Ovary (tissue), 9 donors: Measurements from ENCODE around the gene EIF3A. TPM values are rescaled to one million over a fixed set of nuclear protein-coding genes. Genes with fewer than 3 reads are reported as not detected.

Source experiments
- DNase-seq, 5 donors: peaks; one replicate each; pipeline ENCODE4 v3.0.0-alpha.2; 2019 to 2020
- H3K27ac ChIP-seq, 2 donors: fragments of 200-600 bp; one replicate each; pipeline versions ENCODE4 v1.5.1 to v1.8.0; 2019 to 2022
- H3K27me3 ChIP-seq: fragments of 200-600 bp; one replicate; pipeline ENCODE4 v1.8.0; 2022
- H3K36me3 ChIP-seq: fragments of 200-600 bp; sonication (generic); one replicate; pipeline ENCODE4 v1.5.1; 2019
- H3K4me1 ChIP-seq: one replicate; pipeline ENCODE4 v1.8.1; 2013; ENCODE audit warnings: mild to moderate bottlenecking, moderate library complexity; ENCODE audit not compliant: insufficient read depth
- H3K4me3 ChIP-seq: fragments of 200-600 bp; sonication (generic); one replicate; pipeline ENCODE4 v1.5.1; 2017
- H3K9me3 ChIP-seq, 2 donors: fragments of 200-600 bp in 1 of 2; sonication (generic) in 1 of 2; one replicate each; pipeline versions ENCODE4 v1.5.1 to v1.8.1; 2013 to 2019; ENCODE audit warnings: mild to moderate bottlenecking in 1 of 2, moderate library complexity in 1 of 2
- EP300 ChIP-seq: sonication (generic); formaldehyde crosslinking; IDR thresholded peaks from one replicate; pipeline ENCODE4 v1.6.1; 2017; ENCODE audit warnings: antibody characterized with exemption
- POLR2A ChIP-seq: fragments of 450-650 bp; IDR thresholded peaks from one replicate; pipeline ENCODE4 v1.6.1; 2017; ENCODE audit warnings: antibody characterized with exemption, mild to moderate bottlenecking, moderate library complexity
- WGBS, 3 donors: extraction: QIAGEN DNeasy Blood & Tissue Kit in 1 of 3; methylation state at CpG; one replicate each; pipeline versions ENCODE4 v1.1.5 to v1.1.7; 2013 to 2017; 5-methylcytosine and 5-hydroxymethylcytosine counted together
- intact Hi-C, 4 donors: fragments of 100-400 bp; cut with DNase I; formaldehyde crosslinking; loops; one replicate each; pipeline versions ENCODE4 v1.11.0 to v1.15.1; 2022 to 2023
- polyA plus RNA-seq, 2 donors: library from polyadenylated mRNA; stranded (reverse); fragments of 200-250 nt in 1 of 2; fragments of 350-450 nt in 1 of 2; fragmentation: Illumina TruSeq in 1 of 2; extraction: RNeasy Lipid Tissue Mini Kit (QIAGEN cat#74804) in 1 of 2; gene quantifications; one replicate each; pipeline ENCODE4 v1.2.3, GENCODE V29; 2013 to 2014
- total RNA-seq, 7 donors: library from RNA; depleted of rRNA in 2 of 7; stranded (reverse); fragments of >200 nt in 2 of 7; fragmentation: NEBNext Ultra II Directional in 3 of 7; extraction: Animal tissue kit (Norgen Biotek cat#: 25700) in 3 of 7; gene quantifications; one replicate each; pipeline versions ENCODE4 v1.1.0 to v1.2.4, GENCODE V29; 2016 to 2023
- TF ChIP-seq, protein P1 (sequence below), 3 donors: fragments of 450-650 bp in 2 of 3; fragments of 200-600 bp in 1 of 3; IDR thresholded peaks; one replicate each; pipeline versions ENCODE4 v1.5.1 to v1.8.0; 2016 to 2022; ENCODE audit warnings: antibody characterized with exemption in 3 of 3, mild to moderate bottlenecking in 1 of 3
- donor health status: DM: no; HTN: no; CAD: no; lungs with moderate emphysema.
- donor health status: DM: no; HTN: no; CAD: no.
- donor health status: Bipolar disorder and iron deficiency.
- donor health status: DM: yes; HTN: yes; CAD: no.
- donor health status: DM: no; HTN: no; CAD: no.
- donor health status: DM: yes; HTN: yes; CAD: no.

Gene EIF3A
- total and polyA plus RNA-seq, 9 donors, result 53.9 to 113 (median 88.1) TPM

DNA sequence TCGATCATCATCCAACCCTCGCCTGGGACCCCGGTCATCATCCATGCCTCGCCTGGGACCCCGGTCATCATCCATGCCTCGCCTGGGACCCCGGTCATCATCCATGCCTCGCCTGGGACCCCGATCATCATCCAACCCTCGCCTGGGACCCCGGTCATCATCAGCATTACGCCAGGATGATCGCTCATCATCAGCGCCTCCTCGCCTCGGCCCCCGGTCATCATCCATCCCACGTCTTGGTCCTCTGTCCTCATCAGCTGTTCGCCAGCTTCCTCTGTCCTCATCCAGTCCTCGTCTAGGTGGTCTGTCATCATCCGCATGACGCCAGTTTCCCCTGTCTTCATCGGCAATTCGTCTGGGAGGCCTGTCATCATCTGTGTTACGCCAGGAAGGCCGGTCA lies 38.4 kb downstream of the EIF3A start:
- no peak overlapping the region for H3K4me3 ChIP-seq
- H3K4me1 ChIP-seq, result peaks cover 2% of the 10 kb centered on the region
- intact Hi-C loops, result no loop called here
- TF ChIP-seq, protein P1, sequence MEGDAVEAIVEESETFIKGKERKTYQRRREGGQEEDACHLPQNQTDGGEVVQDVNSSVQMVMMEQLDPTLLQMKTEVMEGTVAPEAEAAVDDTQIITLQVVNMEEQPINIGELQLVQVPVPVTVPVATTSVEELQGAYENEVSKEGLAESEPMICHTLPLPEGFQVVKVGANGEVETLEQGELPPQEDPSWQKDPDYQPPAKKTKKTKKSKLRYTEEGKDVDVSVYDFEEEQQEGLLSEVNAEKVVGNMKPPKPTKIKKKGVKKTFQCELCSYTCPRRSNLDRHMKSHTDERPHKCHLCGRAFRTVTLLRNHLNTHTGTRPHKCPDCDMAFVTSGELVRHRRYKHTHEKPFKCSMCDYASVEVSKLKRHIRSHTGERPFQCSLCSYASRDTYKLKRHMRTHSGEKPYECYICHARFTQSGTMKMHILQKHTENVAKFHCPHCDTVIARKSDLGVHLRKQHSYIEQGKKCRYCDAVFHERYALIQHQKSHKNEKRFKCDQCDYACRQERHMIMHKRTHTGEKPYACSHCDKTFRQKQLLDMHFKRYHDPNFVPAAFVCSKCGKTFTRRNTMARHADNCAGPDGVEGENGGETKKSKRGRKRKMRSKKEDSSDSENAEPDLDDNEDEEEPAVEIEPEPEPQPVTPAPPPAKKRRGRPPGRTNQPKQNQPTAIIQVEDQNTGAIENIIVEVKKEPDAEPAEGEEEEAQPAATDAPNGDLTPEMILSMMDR (IDR thresholded peaks at IDR 0.05), result no peak
- TF ChIP-seq POLR2A (no peak), EP300 (no peak)
- H3K36me3 ChIP-seq, result no peaks in the 10 kb centered on the region
- WGBS, 3 donors, result 96 to 97% (median 96%) methylated on average over 26 of the region's 26 CpGs
- no peaks in the 10 kb centered on the region for H3K9me3 ChIP-seq
- no peak overlapping the region for H3K27ac ChIP-seq
- no peaks in the 10 kb centered on the region for H3K27me3 ChIP-seq
- DNase-seq, result no peak

DNA sequence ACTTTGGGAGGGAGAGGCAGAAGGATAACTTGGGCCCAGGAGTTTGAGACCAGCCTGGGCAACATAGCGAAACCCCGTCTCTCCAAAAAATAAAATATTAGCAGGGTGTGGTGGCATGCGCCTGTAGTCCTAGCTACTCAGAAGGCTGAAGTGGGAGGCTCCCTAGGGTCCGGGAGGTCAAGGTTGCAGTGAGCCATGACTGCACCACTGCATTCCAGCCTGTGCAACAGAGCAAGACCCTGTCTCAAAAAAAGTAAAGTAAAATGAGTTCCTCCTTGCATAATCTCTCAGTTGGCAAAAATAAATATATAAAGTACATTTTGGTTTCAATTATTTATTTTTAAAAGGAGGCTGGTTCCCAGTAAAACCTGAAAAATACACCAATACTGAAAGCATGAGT lies 39.3 kb downstream of the EIF3A start:
- no peak for DNase-seq
- no peak overlapping the region for H3K27ac ChIP-seq
- WGBS, 3 donors, result 72 to 74% (median 74%) methylated on average over 4 of the region's 4 CpGs
- H3K4me3 ChIP-seq, result no peak overlapping the region
- no peaks in the 10 kb centered on the region for H3K9me3 ChIP-seq
- peaks cover 2% of the 10 kb centered on the region for H3K4me1 ChIP-seq
- intact Hi-C loops, result no loop called here
- TF ChIP-seq, protein P1 (IDR thresholded peaks at IDR 0.05), result no peak
- TF ChIP-seq POLR2A (no peak), EP300 (no peak)
- H3K27me3 ChIP-seq, result no peaks in the 10 kb centered on the region
- no peaks in the 10 kb centered on the region for H3K36me3 ChIP-seq

DNA sequence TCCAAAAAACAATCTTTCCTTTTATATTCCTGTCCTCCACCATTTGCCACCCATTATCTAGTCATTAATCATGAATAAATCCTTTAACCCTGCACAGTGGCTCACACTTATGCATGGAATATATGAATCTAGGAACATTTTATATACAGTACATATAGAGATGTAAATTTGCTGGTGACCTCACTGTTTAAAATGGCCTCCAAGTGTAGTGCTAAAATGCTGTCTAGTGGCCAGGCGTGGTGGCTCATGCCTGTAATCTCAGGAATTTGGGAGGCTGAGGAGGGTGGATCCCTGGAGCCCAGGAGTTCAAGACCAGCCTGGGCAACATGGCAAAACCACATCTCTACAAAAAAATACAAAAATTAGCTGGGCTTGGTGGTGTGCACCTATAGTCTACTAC lies 41.5 kb downstream of the EIF3A start:
- no peak overlapping the region for H3K4me3 ChIP-seq
- WGBS, 3 donors, result 57 to 68% (median 63%) methylated on average over 1 of the region's 1 CpG
- no peak for DNase-seq
- no peak for TF ChIP-seq EP300
- TF ChIP-seq POLR2A, result no peak
- TF ChIP-seq, protein P1 (IDR thresholded peaks at IDR 0.05), result no peak
- H3K4me1 ChIP-seq, result no peaks in the 10 kb centered on the region
- no peaks in the 10 kb centered on the region for H3K27me3 ChIP-seq
- no peaks in the 10 kb centered on the region for H3K36me3 ChIP-seq
- no peak overlapping the region for H3K27ac ChIP-seq
- intact Hi-C loops, result no loop called here
- no peaks in the 10 kb centered on the region for H3K9me3 ChIP-seq

DNA sequence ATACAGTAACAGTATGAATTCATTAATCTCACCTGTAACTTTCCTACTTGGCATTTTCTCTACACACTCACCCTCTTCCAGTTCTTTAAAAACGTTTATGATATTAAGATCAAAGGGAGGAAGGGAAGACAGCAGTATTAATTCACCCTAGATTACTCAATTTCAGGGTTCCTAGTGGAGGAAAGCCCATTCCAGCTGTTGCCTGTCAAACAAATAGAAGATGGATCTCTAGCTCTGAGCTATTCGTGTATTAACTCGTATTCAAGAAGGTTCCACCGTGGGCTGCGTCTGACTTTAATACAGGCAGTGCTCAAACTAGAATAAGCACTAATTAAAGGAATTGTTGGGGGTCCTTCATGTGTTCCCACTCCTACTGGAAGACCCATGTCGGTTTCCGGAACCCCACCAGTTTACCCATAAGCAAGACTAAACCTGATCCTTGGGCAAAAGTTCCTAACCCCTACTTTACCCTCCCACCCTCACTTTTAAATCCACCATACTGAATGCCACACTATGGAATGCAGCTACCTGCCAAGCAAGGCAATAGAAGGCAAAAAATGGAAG lies 49.0 kb downstream of the EIF3A start:
- H3K4me1 ChIP-seq, result peaks cover 4% of the 10 kb centered on the region
- H3K27ac ChIP-seq, result no peak overlapping the region
- DNase-seq, result no peak
- 50 to 56% (median 55%) methylated on average over 7 of the region's 7 CpGs for WGBS, 3 donors
- no peak overlapping the region for H3K4me3 ChIP-seq
- H3K36me3 ChIP-seq, result no peaks in the 10 kb centered on the region
- TF ChIP-seq POLR2A, result no peak
- TF ChIP-seq EP300, result no peak
- TF ChIP-seq, protein P1 (IDR thresholded peaks at IDR 0.05), result no peak
- H3K27me3 ChIP-seq, result no peaks in the 10 kb centered on the region
- intact Hi-C loops, result no loop called here
- no peaks in the 10 kb centered on the region for H3K9me3 ChIP-seq
